OCI-LY1 (cell line): ENCODE data around the gene SLC13A5.

Source experiments
- CTCF ChIP-seq: fragments of 200-600 bp; sonication (generic), shearing (Covaris generic); IDR thresholded peaks from 2 replicates; pipeline ENCODE4 v1.5.1; 2017; ENCODE audit warnings: mild to moderate bottlenecking, antibody characterized with exemption, low read length, moderate library complexity, mixed read lengths
- EZH2 ChIP-seq: fragments of 200-600 bp; sonication (generic), shearing (Covaris generic); IDR thresholded peaks from 2 replicates; pipeline ENCODE4 v1.8.0; 2017; ENCODE audit warnings: borderline replicate concordance, mixed run types, mild to moderate bottlenecking, antibody characterized with exemption, low read length, moderate library complexity, mixed read lengths

DNA sequence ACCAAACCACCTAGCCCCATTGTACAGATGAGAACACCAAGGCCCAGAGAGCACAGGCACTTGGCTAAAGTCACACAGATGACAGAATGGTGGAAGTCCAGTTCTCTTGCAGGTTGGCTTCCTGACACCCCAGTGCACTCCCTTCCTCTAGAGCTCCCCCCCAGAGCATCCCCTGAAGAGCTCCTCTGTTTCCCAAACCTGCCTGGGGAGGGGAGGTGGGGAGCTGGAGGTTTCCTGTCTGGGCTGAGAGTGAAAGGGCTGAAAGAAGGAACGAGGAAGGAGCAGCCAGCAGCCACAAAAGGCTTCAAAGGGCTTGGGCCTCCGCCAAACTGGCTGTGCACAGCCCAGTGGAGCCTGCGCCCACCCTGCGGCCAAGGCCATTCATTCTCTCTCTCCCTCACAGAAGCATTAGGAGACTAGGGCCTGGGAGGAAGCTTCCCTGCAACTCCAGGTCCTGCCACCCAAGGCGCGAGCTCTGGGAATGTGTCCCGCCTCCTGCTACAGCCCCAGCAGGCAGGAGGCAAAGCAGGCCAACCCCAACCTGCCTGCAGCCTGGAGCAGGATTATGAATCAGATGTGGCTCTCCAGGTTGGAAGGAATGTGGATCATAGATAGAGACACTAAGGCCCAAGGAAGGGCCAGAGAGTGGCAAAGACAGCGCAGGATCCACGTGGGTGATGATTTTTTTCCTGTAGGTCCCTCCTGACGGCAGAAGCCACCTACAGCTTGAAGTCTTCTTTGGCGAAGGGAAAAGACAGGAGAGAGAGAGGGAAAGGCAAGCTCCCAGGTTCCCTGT lies 913 bp downstream of the SLC13A5 start:
- TF ChIP-seq CTCF: no peak
- TF ChIP-seq EZH2: no peak
